Transverse colon (tissue), 4 donors: Measurements from ENCODE around the gene GDF7.

Experiments used
- CTCF ChIP-seq, 5 experiments: fragments of 200-600 bp in 3 of 5; fragments of 450-650 bp in 2 of 5; sonication (generic) in 3 of 5; IDR thresholded peaks; 1 replicate in 2 of 5; 2 replicates in 3 of 5; pipeline ENCODE4 v1.5.1; 2016 to 2017; ENCODE audit warnings: antibody characterized with exemption in 5 of 5, inconsistent platforms in 3 of 5, mild to moderate bottlenecking in 2 of 5, moderate library complexity in 1 of 5
- EP300 ChIP-seq: sonication (generic); formaldehyde crosslinking; IDR thresholded peaks from one replicate; pipeline ENCODE4 v1.6.1; 2017; ENCODE audit warnings: antibody characterized with exemption, low read depth
- POLR2A ChIP-seq: fragments of 450-650 bp; IDR thresholded peaks from one replicate; pipeline ENCODE4 v1.6.1; 2016; ENCODE audit warnings: antibody characterized with exemption, mild to moderate bottlenecking, moderate library complexity
- POLR2AphosphoS5 ChIP-seq, 3 donors: sonication (generic); formaldehyde crosslinking; IDR thresholded peaks; one replicate each; pipeline ENCODE4 v1.6.1; 2016; ENCODE audit warnings: antibody characterized with exemption in 3 of 3

GRCh38 chr2:20728114-20728758 is 61.3 kb downstream of the GDF7 start:
- TF ChIP-seq POLR2A (no peak), CTCF (IDR thresholded peaks at IDR 0.05) (no peak), POLR2AphosphoS5 (IDR thresholded peaks at IDR 0.05) (no peak), EP300 (no peak)
